NCI-H82 treated with DMSO at 0.1 percent for 48 hours (cell line): Measurements from ENCODE around the gene PPP3R2.
"Not testable (repeated sequence)": the region's sequence is repeated elsewhere in the genome, so short reads cannot be mapped to it uniquely, and the experiment has no call there.

Experiments
- DNase-seq: peaks from one replicate; lab custom pipeline; 2025; ENCODE audit not compliant: unreplicated experiment; lab: John Stamatoyannopoulos, UW

Gene PPP3R2

DNA sequence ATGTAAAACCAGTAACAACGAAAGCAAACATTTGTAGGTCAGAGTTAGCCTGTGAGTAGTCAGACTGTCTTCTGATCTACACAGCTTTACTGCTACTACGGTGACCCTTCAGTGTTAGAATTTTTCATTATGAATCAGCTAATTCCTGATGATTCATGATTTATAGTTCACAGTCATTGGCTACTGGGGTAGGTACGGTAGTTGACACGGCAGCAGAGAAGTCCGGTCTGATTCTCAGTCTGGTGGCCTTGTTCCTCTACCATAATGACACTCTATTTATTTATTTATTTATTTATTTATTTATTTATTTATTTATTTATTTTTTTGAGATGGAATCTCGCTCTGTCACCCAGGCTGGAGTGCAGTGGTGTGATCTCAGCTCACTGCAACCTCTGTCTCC is 4.7 kb downstream of the PPP3R2 start:
- not testable (repeated sequence) for DNase-seq

DNA sequence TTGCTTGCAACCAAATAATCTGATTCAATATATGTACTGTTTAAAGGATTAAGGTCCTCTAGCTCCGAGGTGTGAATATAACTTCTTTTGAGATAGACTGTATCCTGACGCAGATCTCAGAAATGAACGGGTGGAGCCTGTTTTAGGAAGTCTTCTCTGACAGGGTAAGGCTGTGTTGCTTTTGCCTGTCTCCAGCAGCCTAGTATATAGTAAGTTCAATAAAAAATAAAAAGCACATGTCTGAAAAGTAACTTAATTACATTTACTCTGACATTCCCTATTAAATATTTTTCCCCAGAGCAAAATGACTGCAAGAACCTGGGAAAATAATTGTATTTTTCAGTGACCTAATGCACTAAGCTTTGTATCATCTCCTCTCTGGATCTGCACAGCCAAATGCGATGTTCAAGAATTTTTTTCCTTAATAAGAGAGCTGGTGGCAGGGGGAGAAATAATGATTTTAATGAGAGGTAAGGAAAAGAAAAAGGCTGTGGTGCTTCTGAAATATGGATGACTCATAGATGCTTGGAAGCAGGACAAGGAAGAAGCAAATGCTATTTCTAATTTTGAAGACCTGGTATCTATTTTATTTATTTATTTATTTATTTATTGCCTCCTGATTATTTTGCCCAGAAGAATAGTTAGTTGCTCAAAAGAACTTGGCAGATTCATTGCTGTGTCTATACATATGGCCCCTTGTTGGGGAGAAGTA is 7.3 kb downstream of the PPP3R2 start:
- no peak for DNase-seq

DNA sequence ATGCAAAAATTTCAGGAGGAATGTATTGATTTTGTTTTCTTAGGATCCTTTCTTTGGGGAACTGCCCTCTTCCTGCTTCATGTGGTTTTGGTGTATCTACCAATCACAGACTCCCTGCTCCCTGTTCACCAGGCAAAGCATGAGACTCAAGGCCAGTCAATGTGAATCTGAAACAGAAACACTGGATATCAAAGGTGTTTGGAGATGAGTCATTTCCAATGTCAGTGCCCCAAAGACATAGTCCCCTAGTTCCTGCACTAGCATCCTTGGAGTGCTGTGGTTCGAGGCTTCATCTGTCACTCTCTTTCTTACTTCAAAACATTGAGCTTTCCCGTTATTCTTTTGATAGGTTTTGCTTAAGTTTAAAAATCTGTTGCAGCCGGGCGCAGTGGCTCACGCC is 8.1 kb downstream of the PPP3R2 start:
- DNase-seq: no peak

DNA sequence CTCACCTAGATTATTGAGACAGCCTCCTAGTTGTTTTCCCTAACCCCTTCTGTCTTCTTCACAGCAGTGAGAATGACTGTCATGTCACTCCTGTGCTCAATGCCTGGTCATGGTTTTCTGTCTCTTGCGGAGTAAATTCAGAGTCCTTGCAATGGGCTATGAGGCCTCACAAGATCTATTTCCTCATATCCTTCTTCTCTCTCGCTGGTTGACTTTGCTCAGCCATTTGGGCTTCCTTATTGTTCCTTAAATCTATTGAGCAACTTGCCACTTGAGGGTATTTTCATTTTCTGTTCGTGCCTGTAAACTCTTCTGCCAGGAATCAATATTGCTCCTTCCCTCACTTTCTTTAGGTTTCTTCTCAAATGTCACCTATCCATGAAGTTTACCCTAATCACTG is 9.0 kb downstream of the PPP3R2 start:
- no peak for DNase-seq

DNA sequence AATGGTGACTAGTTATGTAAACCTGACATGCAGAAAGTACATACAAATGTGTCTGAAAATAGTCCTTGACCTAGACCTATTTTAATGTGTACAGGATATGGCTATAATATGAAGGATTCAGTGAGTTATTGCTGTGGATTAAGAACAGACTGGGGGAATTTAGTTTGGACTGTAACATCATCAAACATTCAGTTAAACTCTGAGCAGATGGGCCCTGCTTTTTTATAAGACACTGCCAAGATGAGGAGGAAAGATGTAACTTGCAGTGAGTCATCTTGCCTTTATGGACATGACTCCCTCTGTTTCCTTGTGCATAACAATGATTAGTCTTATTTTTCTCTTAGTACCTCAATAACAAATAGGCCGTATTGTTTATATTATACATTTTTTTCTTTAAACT is 12.2 kb downstream of the PPP3R2 start:
- DNase-seq: no peak

DNA sequence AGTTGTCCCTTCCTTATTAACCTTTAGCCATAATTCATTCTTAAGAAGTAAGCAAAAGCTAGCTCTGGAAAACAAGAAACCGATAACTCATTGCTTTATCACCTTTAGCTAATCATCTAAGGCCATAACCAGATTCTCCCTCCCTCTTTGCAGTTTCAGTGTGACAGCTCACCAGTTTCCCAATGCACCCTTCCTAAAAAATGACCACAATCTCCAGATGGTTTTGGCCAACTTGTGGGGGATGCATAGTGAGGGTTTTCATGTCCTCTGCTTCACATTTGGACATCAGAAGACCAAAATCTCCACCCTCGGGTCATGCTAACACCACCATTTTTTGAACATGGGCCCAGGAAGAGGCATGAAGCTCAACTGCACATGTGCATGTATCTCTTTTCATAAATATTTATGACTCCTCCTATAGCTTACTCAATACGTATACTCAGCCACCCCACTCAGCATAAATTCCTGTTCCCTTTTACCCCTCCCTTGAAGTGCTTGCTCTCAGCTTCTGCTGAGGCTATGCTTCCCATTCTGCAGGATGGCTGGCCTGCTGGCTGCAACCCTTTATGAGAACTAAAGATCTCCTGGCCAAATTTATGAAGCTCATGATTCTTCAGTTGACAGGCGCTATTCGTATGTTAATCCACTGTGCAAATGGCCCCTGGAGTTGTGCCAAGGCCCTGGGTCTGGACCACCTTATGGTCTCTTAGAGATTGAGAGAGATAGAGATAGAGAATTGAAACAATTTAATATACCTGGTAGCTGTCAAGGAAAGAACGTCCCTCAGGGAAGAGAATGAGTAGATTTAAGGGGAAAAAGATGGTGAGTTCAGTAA is 14.8 kb downstream of the PPP3R2 start:
- DNase-seq: no peak

DNA sequence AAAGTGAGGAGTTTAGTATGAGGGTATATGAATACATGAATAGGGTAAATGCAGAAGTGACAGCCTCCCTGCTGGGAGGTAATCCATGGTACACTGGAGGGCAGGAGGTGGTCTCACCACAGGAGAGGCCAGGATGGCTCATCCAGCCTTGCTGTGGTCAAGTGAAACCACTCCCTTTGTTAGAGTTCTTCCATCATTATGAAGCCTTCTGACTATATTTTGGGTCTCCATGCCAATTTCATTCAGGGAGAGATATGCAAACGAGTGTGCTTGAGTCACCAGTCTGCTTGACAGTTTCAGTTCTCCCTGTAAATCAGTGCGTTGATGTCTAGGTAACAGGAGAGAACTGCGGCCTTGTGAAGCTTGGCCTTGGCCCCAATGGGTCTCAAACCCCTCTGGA is 16.4 kb downstream of the PPP3R2 start:
- no peak for DNase-seq

DNA sequence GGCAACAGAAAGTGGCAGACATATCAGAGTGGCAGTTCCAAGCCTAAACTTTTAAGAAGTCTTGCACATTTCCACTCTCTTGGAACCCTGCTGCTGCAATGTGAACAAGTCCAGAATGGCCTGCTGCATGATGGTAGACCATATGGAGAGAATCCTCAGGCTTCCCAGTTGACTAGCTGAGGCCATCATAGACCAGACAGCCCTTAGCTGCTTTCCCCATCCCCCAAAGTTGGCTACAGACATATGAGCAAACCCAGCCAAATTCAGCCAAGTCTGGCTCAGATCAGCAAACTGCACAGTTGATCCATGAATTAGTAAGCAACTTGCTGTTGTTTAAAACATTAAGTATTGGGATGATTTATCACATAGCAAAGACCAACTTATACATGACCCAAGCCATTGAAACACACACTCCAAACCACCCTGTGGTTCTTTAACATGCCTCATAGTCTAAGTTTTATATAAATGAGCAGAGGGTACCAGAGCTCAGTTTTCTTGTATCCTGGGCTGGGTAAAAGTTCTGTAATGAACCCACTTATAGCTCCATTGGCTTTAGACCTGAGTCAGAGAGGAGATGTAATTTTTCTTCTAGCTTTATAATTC is 19.9 kb downstream of the PPP3R2 start:
- DNase-seq: no peak

DNA sequence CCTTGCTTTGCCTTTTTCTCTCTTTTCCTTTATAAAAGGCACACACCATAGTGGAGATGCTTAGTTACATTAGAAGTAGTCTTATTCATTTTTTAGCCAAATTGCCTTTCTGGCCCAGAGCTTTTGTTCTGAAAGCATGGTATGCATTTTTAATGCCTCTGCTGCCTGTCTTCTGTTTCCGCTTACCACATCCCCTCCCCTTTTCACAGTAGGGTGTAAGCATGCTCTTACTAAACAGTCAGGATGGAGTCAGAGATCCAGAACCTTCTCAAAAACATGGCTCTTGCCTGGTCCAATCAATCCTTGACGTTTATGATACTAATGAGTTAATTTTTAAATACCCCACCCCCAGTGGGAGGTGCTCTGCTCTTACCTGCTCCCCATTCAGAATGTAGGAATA is 22.5 kb downstream of the PPP3R2 start:
- no peak for DNase-seq

DNA sequence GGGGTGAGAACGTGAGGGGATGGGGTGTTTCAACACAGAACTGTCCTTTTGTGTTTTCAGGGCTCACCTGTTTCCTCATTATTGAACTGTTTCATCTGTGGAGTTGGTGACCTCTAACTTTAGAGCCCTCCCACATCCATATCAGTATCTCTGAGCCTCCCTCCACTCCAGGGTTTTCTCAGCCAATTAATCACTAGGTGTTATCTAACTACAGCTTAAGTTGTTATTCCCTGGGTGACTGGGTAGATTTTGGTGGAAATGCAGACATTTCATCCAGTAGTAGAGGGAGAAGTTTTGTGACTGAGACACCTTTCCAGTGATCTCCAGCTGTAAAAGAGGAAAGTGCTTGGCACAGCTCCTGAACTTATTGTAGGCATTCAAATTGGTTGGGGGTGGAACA is 23.7 kb downstream of the PPP3R2 start:
- DNase-seq: no peak

DNA sequence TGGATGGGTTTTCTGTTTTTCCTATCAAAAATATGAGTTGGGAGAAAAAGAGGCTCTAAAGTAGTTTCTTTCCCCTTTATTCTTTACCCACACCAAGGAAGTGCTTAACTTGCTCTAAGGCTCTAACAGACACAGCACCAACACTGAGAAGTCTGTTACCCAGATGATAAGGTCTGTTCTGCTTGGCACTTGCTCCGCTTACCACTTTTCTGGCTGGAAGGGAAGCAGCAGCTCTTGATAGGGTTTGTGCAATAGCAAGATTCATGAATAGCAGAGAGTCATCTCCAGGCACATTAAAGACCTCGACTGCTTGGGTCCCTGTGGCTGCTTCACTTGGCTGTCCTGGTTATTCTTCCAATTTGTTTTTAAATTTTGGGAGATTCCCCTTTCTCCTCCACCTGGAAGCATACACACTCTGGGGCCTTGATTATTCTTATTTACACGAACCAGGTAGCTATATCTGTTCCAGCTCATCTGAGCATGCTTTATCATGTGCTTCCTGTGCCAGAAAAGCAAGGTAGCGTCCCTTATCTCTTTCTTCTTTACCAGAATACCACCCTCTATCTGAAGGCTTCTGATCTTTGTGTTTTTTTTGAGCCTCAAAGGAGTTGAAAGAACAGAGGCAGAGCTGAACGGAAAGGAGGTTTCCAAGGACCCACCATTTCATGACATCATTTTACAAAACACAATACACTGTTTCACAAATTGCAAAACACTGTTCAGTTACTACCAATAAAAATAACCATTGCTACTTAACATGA is 24.8 kb downstream of the PPP3R2 start:
- no peak for DNase-seq

DNA sequence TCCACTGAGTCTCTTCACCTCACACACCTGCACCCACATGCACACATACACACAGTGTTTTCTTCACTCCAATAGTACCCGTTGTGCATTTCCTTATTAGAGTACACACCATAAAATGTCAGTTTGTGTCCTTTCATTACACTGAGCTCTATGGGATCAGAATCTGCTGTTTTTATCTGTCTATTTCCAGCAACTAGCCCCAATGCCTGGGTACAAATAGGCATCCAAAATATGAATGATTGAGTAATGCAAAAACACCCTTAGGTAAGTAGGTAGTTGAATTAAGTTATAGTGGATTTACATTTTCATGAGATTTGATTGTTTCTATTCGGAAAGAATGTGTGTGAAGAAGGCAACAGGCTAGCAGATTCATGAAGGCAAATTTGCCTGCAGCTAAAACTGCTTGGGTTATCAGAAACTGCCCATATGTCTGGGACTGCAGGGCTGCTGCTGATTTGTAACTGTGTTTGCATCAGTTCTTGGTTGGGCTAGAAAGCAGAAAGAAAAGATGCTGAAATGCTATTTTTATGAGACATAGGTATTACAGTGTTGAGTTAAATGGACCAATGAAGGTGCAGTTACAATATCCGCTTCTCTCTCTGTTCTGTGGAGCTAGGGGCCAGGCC is 26.9 kb downstream of the PPP3R2 start:
- no peak for DNase-seq

DNA sequence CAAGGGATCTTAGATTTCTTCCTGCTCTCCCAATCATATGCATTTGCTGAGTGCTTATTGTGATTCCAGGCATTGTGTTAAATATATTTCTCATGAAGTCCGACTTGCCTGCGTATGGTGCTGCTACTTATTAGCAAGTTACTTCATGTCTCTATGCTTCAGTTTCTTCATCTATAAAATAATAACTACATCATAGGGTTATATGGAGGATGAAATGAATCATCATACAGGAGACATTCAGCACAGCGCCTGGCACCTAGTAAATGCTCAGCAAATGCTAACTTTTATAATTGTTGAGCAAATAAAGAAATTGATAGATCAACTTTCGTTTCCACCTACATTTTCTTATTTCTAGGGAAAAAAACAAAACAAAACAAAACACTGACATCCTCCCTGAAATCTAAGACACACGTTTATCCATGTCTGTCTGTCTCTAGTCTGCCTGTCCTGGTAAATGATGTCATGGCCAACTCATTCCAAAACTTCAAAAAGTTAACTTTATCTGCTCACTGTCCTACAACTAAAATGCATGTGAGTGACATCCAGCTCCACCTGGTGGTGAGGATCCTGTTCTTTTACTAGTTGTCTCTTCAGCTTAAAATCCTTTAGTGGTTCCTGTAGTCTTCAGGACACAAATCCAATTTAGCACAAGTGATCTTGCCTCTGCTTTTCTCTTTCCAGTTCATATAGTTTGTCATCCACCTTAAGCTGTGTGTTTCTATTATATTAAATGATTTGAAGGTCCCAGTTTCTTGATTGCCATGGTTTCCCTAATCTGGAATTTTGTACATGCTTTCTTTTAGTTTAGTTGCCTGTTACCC is 27.7 kb downstream of the PPP3R2 start:
- DNase-seq: peak; percentile 18

DNA sequence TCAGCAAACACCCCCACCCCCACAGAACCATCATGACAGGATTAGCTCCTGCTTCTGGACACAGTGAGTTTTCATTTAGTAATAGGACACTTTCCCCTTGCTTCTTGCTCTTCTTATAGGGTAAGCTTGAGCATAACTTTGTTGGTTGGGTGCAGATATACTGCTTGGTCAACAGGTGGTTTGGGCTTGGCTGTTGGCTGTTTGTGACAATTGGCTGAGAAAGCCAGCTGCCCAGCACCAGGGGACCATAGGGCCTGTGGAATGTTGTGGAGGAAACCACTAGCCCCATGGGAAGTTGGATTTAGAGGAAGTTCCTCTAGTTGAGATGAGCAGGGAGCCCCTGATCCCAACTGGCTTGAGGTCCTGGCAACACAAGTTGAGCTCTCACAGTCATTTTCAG is 30.5 kb downstream of the PPP3R2 start:
- DNase-seq: no peak

DNA sequence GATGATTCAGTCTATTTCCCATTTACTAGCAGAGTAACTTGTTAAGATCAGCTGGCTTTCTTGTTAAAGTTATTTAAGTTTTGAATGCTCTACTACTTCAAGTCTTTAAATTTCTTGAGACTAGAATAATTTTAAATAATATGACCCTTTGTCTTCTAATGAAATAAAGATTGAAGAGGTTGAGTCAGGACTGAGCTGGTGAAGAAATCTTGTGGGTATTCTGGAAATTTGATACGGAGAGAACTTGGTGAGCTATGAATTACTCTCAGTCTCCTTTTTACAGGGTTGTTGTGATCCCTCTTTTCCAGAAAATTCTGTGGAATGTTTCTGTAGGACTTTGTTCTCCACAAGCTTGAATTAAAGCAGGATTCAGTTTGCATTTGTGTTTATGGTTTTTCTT is 31.8 kb downstream of the PPP3R2 start:
- DNase-seq: no peak

DNA sequence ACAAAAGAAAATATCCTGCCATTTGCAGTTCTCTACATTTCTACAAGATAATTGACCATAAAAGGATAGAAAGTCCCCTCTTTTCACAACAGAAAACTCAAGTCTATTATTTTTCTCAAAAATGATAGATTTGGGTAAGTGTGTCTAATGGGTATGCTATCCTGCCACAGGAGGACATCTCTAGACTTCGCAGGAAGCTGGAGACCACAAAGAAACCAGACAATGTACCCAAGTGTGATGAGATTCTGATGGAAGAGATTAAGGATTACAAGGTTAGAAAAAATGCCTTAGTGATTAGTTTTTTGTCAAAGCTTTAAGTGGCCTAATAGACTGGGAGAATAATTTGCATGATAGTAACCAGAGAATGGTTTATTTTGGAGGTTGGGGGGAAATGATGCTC is 33.0 kb downstream of the PPP3R2 start:
- no peak for DNase-seq

DNA sequence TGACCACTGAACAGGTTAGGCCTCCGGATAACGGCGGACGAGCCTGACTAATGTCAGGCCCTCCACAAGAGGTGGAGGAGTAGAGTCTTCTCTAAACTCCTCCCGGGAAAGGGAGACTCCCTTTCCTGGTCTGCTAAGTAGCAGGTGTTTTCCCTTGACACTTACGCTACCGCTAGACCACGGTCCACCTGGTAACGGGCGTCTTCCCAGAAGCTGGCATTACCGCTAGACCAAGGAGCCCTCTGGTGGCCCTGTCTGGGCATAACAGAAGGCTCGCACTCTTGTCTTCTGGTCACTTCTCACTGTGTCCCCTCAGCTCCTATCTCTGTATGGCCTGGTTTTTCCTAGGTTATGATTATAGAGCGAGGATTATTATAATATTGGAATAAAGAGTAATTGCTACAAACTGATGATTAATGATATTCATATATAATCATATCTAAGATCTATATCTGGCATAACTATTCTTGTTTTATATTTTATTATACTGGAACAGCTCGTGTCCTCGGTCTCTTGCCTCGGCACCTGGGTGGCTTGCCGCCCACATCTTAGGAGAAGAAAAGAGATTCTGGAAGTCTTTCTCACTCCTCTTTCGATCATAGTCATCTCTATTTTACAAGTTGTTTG is 45.2 kb downstream of the PPP3R2 start:
- not testable (repeated sequence) for DNase-seq

DNA sequence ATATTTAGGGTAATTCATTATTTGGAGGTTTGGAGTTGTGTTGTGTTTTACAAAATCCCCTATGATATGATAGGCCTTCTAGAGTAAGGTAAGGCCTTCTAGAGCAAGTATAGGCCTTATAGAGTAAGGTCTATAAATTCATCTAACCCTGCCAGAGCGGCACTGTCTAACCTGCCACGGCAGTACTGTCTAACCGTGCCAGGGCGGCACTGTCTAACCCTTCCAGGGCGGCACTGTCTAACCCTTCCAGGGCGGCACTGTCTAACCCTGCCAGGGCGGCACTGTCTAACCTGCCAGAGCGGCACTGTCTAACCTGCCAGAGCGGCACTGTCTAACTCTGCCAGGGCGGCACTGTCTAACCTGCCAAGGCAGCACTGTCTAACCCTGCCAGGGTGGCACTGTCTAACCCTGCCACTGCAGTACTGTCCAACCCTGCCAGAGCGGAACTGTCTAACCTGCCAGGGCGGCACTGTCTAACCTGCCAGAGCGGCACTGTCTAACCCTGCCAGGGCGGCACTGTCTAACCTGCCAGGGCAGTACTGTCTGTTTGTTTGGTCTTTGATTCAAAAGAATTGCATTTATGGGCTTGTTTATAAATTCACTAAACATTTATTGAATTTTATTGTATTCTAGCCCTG is 51.6 kb downstream of the PPP3R2 start:
- DNase-seq: no peak
